NCI-H226 (cell line): ENCODE measurements around the gene LKAAEAR1.

Source experiments
- DNase-seq: peaks from one replicate; pipeline ENCODE4 v3.0.0-alpha.2; 2015

Gene LKAAEAR1

DNA sequence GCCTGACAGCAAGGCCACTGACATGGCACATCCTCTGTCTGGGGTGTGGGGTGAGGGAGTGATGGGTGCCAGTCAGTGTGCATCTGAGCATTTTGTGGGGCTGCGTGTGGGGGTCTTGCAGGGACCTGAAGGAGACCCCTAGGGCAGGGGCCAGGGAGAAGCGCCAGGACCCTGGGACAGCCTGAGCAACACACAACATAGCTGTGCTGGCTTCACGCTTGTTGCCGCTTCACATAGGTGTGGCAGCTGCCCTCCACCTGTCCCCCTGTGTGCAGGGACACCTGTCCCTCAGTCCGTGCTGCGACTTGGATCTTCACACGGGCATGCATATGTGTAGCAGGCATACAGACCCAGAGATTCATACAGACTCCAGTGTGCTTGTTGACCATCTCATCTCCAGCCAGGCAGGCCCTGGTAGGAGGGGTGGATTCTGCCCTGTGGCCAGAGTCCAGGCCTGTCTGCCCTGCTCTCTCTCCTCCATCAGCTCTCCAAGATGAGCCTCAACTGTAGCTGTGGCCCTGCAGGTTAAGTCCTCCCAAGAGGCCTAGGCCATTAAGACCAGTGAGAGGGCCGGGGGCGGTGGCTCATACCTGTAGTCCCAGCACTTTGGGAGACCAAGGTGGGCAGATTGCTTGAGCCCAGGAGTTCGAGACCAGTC lies 26.3 kb upstream of the LKAAEAR1 start:
- DNase-seq: no peak

DNA sequence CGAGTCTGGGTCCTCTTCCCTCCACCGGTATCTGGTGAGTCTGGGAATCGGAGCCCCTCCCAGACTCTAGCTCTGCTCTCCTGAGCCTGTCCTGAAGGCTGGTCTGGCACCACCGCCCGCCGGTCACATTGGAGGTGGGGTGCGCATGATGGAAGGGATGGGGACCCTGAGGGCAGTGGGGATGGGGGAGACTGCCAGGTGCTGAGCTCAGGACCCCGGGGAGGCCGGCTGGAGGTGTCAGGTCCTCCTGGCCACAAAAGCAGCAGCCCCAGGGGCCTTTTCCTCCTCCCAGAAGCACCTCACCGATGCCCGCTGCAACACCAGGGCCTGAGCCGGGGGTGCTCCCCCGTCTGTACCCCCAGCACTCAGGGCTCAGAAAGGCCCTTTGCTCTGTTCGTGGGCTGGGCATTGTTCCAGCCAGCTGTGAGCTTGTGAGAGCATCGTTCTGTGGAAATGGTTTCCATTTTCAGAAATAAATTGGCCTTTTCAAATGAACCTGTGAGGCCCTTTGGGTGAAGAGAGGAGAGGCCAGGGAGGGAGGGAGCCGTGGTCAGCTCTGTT lies 25.7 kb upstream of the LKAAEAR1 start:
- DNase-seq: no peak

- DNase-seq: no peak
Observed at GRCh38 chr20:64108731-64109681, 24.8 kb upstream of the LKAAEAR1 start.

DNA sequence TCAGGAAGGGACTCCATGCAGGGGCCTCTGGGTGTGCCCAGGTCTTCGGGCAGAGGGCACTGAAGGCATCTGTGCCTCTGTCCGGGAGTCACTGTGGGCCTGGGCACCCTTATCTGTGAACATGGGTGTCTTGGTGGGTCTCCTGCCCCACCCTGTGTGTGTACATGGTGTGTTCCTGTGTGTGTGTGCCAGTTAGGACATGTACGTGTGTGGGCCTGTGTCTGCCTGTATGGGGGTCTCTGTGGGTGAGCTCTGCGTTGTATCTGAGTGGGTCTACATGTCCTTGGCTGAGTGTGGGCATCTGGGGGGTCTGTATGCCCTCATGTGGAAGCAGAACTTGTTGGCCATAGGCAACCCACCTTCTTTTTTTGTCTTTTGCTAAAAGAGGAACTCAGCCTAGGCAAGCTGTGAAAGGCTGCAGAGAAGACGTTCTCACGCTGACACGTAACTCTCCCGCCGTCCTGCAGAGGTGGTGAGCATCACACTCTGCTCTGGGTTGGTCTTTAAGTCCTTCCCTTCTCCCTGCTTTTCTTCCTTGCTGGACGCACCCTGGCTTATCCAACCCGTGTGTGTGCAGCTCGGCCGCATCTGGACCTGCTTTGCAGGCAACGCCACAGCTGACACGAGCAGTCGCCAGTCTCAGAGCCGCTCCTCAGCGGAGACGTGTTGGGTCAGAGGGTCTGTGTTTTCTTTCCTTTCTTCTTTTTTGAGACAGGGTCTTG lies 23.7 kb upstream of the LKAAEAR1 start:
- no peak for DNase-seq

- no peak for DNase-seq
Observed at GRCh38 chr20:64106981-64107735, 23.0 kb upstream of the LKAAEAR1 start, which contains the start of gene NPBWR2. Gene NPBWR2, minus strand, starts transcription at chr20:64107565. Its CDS starts 734 bp downstream, at chr20:64106831.

- DNase-seq: no peak
Observed at GRCh38 chr20:64106435-64106961, 22.3 kb upstream of the LKAAEAR1 start.

DNA sequence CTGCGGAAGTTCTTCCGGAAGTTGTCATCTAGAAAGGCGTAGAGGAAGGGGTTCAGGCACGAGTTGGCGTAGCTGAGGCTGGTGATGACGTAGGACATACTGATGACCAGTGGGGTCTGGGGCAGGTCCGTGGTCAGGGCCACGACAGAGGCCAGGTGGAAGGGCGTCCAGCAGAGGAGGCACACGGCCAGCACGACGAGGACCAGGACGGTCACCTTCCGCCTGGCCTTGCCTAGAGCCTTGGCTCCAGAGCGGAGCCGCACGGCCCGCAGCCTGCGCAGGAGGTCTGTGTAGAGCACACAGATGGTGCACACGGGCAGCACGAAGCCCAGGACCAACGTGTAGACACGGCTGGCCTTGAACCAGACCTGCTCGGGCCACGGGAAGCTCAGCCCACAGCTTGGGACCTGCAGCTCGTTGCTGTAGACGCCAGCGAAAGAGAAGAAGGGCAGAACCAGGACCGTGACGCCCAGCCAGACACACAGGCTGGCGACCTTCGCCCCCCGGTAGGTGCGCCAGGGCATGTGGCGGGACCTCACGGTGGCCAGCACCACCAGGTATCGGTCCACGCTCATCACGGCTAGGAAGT lies 21.7 kb upstream of the LKAAEAR1 start:
- no peak for DNase-seq

DNA sequence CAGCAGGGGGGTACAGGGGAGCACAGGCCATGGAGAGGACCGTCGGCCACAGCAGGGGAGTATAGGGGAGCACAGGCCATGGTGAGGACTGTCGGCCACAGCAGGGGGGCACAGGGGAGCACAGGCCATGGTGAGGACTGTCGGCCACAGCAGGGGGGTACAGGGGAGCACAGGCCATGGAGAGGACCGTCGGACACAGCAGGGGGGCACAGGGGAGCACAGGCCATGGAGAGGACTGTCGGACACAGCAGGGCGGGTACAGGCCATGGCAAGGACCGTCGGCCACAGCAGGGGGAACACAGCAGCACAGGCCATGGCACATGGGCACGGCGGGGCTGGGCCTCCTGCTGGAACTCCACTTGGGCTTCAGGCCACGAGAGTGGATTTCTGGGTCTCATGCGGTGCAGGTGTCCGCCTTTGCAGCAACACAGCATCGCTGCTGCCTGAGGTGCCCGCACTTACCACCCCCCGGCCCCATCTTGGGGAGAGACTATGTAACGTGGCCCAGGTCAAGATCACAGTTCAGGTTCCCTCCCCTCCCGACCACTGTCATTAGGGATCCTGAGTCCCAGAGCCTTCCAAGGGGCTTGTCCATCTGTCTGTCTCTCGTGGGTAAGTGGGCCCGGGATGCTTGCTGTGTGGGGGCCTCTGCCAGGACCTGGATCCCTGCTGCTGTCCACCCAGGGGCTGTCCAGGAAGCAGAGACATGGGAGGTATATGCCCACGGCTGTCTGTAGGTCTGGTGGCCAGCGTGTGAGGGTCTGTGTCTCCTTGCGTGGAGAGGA lies 20.7 kb upstream of the LKAAEAR1 start:
- no peak for DNase-seq

DNA sequence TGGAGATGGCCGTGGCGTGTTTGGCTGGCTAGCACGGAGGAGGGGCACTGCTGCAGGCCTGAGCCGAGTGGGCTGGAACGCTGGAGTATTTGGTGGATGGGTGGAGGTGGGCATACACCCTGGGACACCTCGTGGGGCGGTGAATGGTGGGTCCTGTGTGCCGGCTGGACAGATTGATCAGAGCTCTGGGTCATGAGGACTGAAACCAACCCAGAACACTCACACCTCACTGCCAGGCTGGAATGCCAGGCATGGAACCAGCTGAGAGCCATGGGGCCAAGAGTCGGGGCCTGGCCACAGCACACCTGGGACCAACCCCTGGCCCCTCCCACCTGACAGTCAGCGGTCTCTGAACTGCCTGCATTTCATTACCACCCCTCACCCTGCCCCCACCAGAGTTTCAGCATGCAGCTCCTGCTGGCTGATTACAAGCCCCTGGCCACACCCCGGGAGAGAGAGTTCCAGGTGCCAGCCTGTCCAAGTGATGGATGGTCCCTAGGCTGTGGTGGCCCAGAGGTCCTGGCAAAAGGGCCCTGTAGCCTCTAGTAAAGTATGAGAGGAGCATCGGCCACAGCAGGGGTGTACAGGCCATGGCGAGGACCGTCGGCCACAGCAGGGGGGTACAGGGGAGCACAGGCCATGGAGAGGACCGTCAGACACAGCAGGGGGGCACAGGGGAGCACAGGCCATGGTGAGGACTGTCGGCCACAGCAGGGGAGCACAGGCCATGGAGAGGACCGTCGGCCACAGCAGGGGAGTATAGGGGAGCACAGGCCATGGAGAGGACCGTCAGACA lies 19.9 kb upstream of the LKAAEAR1 start:
- no peak for DNase-seq

- no peak for DNase-seq
Observed at GRCh38 chr20:64102647-64103354, 18.6 kb upstream of the LKAAEAR1 start.

DNA sequence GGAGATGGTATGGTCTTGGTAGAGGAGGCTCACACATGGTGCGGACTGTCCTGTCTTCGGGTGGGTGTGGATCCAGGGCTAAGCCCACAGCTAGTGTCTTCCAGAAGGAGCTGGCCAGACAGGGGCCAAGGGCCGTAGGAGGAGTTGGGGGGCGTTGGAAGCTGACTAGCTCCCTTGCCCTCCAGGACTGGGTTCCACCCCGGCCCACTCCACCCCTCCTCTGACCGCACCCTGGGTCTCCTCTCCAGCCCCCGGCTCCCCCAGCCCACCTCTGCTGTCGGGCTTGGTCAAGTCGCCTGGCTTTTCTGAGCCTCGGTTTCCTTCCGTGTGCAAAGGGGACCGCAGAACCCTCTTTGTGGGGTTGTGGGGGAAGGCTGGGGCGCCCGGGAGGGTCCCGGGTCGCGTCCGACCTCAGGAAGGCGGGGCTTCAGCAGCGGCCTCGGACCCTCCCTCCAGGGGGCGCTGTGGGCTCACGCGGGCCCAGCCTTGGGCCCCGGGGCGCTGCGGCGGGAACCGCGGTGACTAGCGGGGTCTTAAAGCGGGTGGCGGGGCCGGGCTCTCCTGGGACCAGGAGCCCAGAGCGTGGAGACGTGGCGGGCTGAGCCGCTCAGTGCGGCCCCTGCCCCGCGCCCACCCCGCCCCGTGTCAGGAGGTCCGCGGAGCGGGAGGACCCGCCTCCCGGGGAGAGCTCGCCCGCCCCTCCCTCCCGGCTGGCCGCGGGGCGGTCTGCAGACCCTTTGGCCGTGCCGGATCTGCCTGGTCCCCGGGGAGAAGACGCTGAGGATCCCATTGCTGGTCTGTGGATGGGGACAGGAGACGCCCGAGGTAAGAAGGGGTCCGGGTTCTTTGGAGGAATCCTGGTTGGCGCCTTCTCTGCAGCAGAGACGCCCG lies 17.8 kb upstream of the LKAAEAR1 start:
- DNase-seq: no peak

GRCh38 chr20:64100946-64101688 lies 16.9 kb upstream of the LKAAEAR1 start:
- no peak for DNase-seq

GRCh38 chr20:64100566-64100888 lies 16.3 kb upstream of the LKAAEAR1 start:
- DNase-seq: no peak

- no peak for DNase-seq
Observed at GRCh38 chr20:64099880-64100565, 15.8 kb upstream of the LKAAEAR1 start.

DNA sequence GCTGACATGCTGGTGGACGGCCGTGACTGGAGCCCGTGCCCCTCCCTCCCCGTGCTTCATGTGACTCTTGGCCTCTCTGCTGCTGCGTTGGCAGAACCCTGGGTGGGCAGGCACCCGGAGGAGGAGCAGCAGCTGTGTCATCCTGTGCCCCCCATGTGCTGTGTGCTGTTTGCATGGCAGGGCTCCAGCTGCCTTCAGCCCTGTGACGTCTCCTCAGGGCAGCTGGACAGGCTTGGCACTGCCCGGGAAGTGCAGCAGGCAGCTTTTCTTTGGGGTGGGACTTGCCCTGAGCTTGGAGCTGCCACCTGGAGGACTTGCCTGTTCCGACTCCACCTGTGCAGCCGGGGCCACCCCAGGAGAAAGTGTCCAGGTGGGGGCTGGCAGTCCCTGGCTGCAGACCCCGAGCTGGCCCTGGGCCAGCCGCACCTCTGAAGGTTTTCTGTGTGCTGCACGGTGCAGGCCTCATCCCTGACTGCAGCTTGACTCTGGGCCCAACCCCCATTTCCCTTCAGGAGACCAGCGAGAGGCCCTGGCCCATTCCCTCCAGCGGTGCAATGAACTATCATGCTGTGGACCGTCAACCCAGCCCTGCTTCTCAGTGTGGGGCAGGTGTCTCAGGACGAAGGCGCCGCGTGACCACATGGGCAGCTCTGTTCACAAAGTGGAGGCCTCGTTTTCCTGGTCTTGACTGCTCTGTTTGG lies 15.0 kb upstream of the LKAAEAR1 start:
- no peak for DNase-seq

DNA sequence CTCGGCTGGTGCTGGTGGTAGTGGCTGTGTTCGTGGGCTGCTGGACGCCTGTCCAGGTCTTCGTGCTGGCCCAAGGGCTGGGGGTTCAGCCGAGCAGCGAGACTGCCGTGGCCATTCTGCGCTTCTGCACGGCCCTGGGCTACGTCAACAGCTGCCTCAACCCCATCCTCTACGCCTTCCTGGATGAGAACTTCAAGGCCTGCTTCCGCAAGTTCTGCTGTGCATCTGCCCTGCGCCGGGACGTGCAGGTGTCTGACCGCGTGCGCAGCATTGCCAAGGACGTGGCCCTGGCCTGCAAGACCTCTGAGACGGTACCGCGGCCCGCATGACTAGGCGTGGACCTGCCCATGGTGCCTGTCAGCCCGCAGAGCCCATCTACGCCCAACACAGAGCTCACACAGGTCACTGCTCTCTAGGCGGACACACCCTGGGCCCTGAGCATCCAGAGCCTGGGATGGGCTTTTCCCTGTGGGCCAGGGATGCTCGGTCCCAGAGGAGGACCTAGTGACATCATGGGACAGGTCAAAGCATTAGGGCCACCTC lies 14.3 kb upstream of the LKAAEAR1 start:
- DNase-seq: no peak
